H1 (cell line): ENCODE data around the gene TMEM44. TPM values are rescaled to one million over a fixed set of nuclear protein-coding genes. Genes with fewer than 3 reads are reported as not detected.

Experiments
- CHD7 ChIP-seq: fragments of 300-600 bp; sonication (generic); IDR thresholded peaks from 2 replicates; pipeline ENCODE4 v1.7.1; 2012; ENCODE audit warnings: low read length, moderate library complexity, mild to moderate bottlenecking, inconsistent platforms; ENCODE audit not compliant: insufficient replicate concordance
- E2F6 ChIP-seq: IDR thresholded peaks from 2 replicates; pipeline ENCODE4 v1.6.1; 2012; ENCODE audit warnings: inconsistent platforms
- FOSL1 ChIP-seq: IDR thresholded peaks from 2 replicates; pipeline ENCODE4 v1.6.1; 2011; ENCODE audit warnings: mild to moderate bottlenecking, low read depth, low read length, moderate library complexity; ENCODE audit not compliant: insufficient read depth
- HDAC6 ChIP-seq: IDR thresholded peaks from one replicate; pipeline ENCODE4 v1.7.1; 2012; ENCODE audit warnings: low read depth, mild to moderate bottlenecking, inconsistent platforms, low read length, moderate library complexity
- NRF1 ChIP-seq: IDR thresholded peaks from 2 replicates; pipeline ENCODE4 v1.6.1; 2011; ENCODE audit warnings: mild to moderate bottlenecking, low read depth, low read length, improper control_type of control experiment
- RFX5 ChIP-seq: IDR thresholded peaks from 2 replicates; pipeline ENCODE4 v1.6.1; 2011; ENCODE audit warnings: low read depth, low read length, improper control_type of control experiment, borderline replicate concordance
- RNF2 ChIP-seq: fragments of 200-900, 300-1000 bp; sonication (generic); IDR thresholded peaks from 2 replicates; pipeline ENCODE4 v1.7.1; 2016; ENCODE audit warnings: borderline replicate concordance, low read depth, mild to moderate bottlenecking, antibody characterized with exemption, low read length; ENCODE audit not compliant: poor library complexity, severe bottlenecking; ENCODE audit errors: missing control alignments
- TAF1 ChIP-seq: IDR thresholded peaks from 2 replicates; pipeline ENCODE4 v1.6.1; 2011; ENCODE audit warnings: mild to moderate bottlenecking, low read depth, low read length
- ZNF274 ChIP-seq: IDR thresholded peaks from 2 replicates; pipeline ENCODE4 v1.7.0; 2012; ENCODE audit warnings: low read length, borderline replicate concordance; ENCODE audit errors: extremely low read depth
- polyA plus RNA-seq, 7 experiments: library from polyadenylated mRNA; depleted of rRNA in 3 of 7; stranded (reverse) in 5 of 7; unstranded in 2 of 7; fragments of >200 nt in 5 of 7; fragments of 200-250 nt in 2 of 7; gene quantifications; 1 replicate in 5 of 7; 2 replicates in 1 of 7; 4 replicates in 1 of 7; pipeline versions ENCODE4 v1.2.1 to v1.2.3, GENCODE V29; 2011 to 2013; ENCODE audit warnings: missing spikeins in 2 of 7, mixed read lengths in 2 of 7
- total RNA-seq: library from RNA; stranded (reverse); fragmentation: NEBNext Ultra II Directional; extraction: Animal tissue kit (Norgen Biotek cat#: 25700); gene quantifications from 2 replicates; pipeline ENCODE4 v1.2.1, GENCODE V29; 2021

The TMEM44 gene
- total and polyA plus RNA-seq, 2 of the 8 experiments (the other 6 are each of a cell fraction or from before 2014, with no cell fraction given), result 14.0 to 16.7 TPM

GRCh38 chr3:194585880-194586281 lies 47.3 kb downstream of the TMEM44 start (continued):
- no peak for TF ChIP-seq CHD7
- no peak for TF ChIP-seq RFX5
- TF ChIP-seq ZNF274, result no peak
- TF ChIP-seq RNF2, result no peak
- no peak for TF ChIP-seq NRF1
- no peak for TF ChIP-seq HDAC6
- no peak for TF ChIP-seq FOSL1
- TF ChIP-seq TAF1, result no peak
- TF ChIP-seq E2F6, result no peak
- TF ChIP-seq, all 59 proteins: peak for 0
